HG03432 (cell line): ENCODE results near the gene C6orf89.
A peak's percentile ranks its signal among the peaks of the same experiment; 100 is the strongest.

Experiments
- ATAC-seq: cut with Tn5 transposase; IDR thresholded peaks from one replicate; pipeline ENCODE4 v1.9.1; 2021; ENCODE audit warnings: mild to moderate bottlenecking, moderate library complexity; ENCODE audit not compliant: unreplicated experiment

The C6orf89 gene

GRCh38 chr6:36885461-36886401, at the start of gene C6orf89:
Gene C6orf89 (plus strand): TSS chr6:36885952. CDS start chr6:36899445, 13,493 bp downstream.
- ATAC-seq: peak; percentile 97

GRCh38 chr6:36836111-36837021, 49.4 kb upstream of the C6orf89 start:
- no peak for ATAC-seq

GRCh38 chr6:36837022-36837339, 48.8 kb upstream of the C6orf89 start:
- ATAC-seq: no peak

GRCh38 chr6:36837686-36838085, 48.1 kb upstream of the C6orf89 start:
- no peak for ATAC-seq

GRCh38 chr6:36838896-36839748, 46.6 kb upstream of the C6orf89 start, which contains the start of gene CPNE5:
Gene CPNE5 (minus strand): TSS chr6:36839444. CDS start chr6:36839377, 67 bp downstream.
- no peak for ATAC-seq

- no peak for ATAC-seq
Measured at GRCh38 chr6:36839749-36840431, 45.9 kb upstream of the C6orf89 start.

GRCh38 chr6:36840432-36841403, 45.0 kb upstream of the C6orf89 start:
- ATAC-seq: no peak

GRCh38 chr6:36841756-36842155, 44.0 kb upstream of the C6orf89 start:
- no peak for ATAC-seq

- no peak for ATAC-seq
Measured at GRCh38 chr6:36843170-36843569, 42.6 kb upstream of the C6orf89 start.

GRCh38 chr6:36844232-36845170, 41.3 kb upstream of the C6orf89 start:
- ATAC-seq: no peak

- ATAC-seq: no peak
Measured at GRCh38 chr6:36845233-36845632, 40.5 kb upstream of the C6orf89 start.

GRCh38 chr6:36847152-36847551, 38.6 kb upstream of the C6orf89 start:
- ATAC-seq: no peak

GRCh38 chr6:36847991-36848390, 37.8 kb upstream of the C6orf89 start:
- no peak for ATAC-seq

GRCh38 chr6:36848658-36849441, 36.9 kb upstream of the C6orf89 start:
- no peak for ATAC-seq

- no peak for ATAC-seq
Measured at GRCh38 chr6:36850021-36850420, 35.7 kb upstream of the C6orf89 start.

- ATAC-seq: no peak
Measured at GRCh38 chr6:36851149-36851614, 34.6 kb upstream of the C6orf89 start.

GRCh38 chr6:36851626-36852025, 34.1 kb upstream of the C6orf89 start:
- ATAC-seq: no peak
